Nephron progenitor cell (in vitro differentiated cells): ENCODE results near the gene TRIM45.

Experiments
- DNase-seq: peaks from one replicate; pipeline ENCODE4 v3.0.0; 2021
- H3K27ac Mint-ChIP-seq: 2 replicates; pipeline ENCODE4 v1.8.0; 2021; ENCODE audit warnings: mild to moderate bottlenecking, moderate library complexity, mixed read lengths
- H3K27me3 Mint-ChIP-seq: 2 replicates; pipeline ENCODE4 v1.8.0; 2021; ENCODE audit warnings: mild to moderate bottlenecking, low read depth, mixed read lengths; ENCODE audit not compliant: poor library complexity
- H3K36me3 Mint-ChIP-seq: 2 replicates; pipeline ENCODE4 v1.8.0; 2021; ENCODE audit warnings: low read depth, mixed read lengths
- H3K4me1 Mint-ChIP-seq: 2 replicates; pipeline ENCODE4 v1.8.0; 2021; ENCODE audit warnings: mixed read lengths
- H3K4me3 Mint-ChIP-seq: 2 replicates; pipeline ENCODE4 v1.8.0; 2021; ENCODE audit warnings: mild to moderate bottlenecking, moderate library complexity, mixed read lengths
- H3K9me3 Mint-ChIP-seq: 2 replicates; pipeline ENCODE4 v1.8.0; 2021; ENCODE audit warnings: mild to moderate bottlenecking, moderate library complexity, mixed read lengths
- TF ChIP-seq, protein P1 (sequence below): fragments of 200-600 bp; sonication (generic); IDR thresholded peaks from 2 replicates; pipeline ENCODE4 v1.5.0; 2021; ENCODE audit warnings: antibody characterized with exemption

Gene TRIM45

DNA sequence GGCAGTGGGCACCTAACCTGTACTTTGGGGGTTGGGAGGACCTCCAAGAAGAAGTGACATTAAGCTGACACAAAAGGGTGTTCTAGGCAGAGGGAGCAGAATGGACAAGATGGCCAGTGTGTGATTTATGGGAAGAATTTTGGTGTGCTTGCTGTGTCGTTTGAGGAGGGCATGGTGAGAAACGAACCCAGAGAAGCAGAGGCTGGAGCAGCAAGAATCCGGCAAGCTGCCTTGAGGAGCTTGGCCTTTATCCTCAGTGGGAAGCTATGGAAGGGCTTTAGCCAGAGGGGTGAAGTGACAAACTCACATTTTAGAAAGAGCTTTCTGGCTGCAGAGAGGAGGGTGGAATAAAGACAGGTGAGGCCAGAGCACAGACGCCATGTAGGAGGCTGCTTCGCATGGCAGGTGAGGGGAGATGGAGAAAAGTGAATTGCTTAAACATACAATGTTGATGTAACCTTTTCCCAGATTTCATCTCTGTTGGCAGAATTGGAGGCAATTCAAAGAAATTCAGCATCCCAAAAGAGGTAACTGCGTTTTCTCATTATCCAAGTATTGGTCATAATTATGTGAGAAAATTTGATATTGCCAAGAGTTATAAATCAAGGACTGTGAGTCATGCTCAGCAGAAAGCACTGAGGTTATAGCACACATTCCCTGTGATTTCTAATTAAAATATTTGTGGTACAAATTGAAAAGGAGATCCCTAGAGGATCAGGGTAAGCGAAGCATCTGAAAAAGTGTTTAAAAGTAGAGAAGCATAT, 26.5 kb downstream of the TRIM45 start:
- peaks cover 67% of the 10 kb centered on the region for H3K4me1 Mint-ChIP-seq
- H3K27ac Mint-ChIP-seq = peak overlapping the region; percentile 99
- peak overlapping the region; percentile 37 for H3K4me3 Mint-ChIP-seq
- H3K9me3 Mint-ChIP-seq = no peaks in the 10 kb centered on the region
- H3K27me3 Mint-ChIP-seq = no peaks in the 10 kb centered on the region
- DNase-seq = no peak
- TF ChIP-seq, protein P1, sequence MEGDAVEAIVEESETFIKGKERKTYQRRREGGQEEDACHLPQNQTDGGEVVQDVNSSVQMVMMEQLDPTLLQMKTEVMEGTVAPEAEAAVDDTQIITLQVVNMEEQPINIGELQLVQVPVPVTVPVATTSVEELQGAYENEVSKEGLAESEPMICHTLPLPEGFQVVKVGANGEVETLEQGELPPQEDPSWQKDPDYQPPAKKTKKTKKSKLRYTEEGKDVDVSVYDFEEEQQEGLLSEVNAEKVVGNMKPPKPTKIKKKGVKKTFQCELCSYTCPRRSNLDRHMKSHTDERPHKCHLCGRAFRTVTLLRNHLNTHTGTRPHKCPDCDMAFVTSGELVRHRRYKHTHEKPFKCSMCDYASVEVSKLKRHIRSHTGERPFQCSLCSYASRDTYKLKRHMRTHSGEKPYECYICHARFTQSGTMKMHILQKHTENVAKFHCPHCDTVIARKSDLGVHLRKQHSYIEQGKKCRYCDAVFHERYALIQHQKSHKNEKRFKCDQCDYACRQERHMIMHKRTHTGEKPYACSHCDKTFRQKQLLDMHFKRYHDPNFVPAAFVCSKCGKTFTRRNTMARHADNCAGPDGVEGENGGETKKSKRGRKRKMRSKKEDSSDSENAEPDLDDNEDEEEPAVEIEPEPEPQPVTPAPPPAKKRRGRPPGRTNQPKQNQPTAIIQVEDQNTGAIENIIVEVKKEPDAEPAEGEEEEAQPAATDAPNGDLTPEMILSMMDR = no peak
- H3K36me3 Mint-ChIP-seq = peaks cover 53% of the 10 kb centered on the region

DNA sequence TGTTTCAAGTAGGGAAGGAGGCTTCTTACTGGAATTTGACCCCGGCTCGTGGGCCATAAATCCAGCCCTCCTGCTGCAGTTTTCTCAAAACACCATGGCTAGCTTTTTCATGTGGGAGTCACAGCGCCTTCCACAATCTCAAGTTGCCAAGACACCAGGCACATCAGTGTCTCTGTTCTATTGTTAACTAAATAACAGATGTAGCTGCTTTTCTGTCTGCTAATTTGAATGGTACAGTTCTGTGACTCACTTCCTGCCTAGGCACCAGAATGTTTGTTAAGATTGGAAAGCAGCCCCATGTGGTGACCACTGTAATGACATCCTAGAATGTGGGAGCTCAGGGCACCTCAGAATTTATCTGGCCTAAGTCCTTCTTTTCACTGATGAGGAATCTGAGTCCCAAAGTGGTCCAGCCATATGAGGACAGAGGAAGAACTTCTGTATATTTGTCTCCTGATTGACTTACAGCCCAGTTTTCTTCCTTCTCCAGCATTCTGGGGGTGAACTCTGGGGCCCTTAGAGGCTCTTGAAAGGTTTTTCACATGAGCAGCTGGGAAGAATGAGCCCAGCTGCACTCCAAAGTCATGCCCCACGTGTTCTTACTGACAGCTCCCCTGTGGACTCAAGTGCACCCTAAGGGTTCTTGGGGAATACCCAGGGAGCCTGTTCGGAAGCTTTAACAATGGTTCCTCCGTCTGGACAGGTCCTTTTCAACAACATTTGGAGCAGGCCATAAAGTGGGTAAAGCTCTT, 27.5 kb downstream of the TRIM45 start:
- Mint-ChIP-seq H3K27me3 (no peaks in the 10 kb centered on the region), H3K27ac (peak overlapping the region; percentile 99), H3K4me1 (peaks cover 70% of the 10 kb centered on the region), H3K9me3 (no peaks in the 10 kb centered on the region), H3K4me3 (peak overlapping the region; percentile 58), H3K36me3 (peaks cover 49% of the 10 kb centered on the region)
- peak; percentile 59 for DNase-seq
- TF ChIP-seq, protein P1 = peak; percentile 50

DNA sequence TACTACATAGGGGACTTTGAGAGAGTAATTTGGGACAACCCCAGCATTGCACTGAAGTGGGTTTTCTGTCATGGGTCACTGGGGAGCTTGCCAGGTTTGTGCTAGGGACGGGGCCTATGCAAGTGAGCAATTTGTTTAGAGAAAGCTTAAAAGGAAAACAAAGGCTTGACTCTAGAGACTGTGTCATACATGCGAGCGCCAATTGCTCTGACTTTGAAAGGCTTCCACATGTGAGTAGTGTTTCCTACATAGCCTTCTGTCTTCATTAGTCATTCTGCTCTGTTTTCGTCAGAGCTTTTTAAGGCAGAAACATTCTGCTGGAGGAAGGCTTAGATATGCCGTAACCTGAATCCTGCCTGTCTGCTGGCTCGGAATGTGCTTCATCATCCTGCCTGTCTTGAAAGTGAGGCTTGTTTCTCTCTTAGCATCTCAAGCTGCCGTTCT, 28.4 kb downstream of the TRIM45 start:
- H3K4me3 Mint-ChIP-seq = peak overlapping the region; percentile 58
- DNase-seq = peak; percentile 45
- no peaks in the 10 kb centered on the region for H3K9me3 Mint-ChIP-seq
- TF ChIP-seq, protein P1 = no peak
- H3K36me3 Mint-ChIP-seq = peaks cover 50% of the 10 kb centered on the region
- H3K27ac Mint-ChIP-seq = peak overlapping the region; percentile 99
- H3K4me1 Mint-ChIP-seq = peaks cover 70% of the 10 kb centered on the region
- H3K27me3 Mint-ChIP-seq = no peaks in the 10 kb centered on the region

DNA sequence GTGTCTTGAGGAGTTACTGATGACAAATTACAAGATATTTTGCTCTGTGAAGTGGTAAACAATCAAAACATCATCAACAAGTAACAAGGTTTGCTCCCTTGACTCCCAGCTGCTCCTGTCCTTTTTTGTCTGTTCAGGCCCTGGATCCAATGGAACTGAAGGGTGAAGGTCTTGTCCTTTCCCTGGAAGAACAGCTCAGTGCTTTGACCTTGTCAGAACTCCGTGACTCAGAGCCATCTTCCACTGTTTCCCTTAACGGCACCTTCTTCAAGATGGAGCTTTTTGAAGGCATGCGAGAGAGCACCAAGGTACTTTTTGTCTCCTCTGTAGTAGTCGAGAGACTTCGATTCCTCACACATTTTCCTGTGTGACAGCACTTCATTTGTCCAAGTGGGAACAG, 29.0 kb downstream of the TRIM45 start:
- no peaks in the 10 kb centered on the region for H3K27me3 Mint-ChIP-seq
- peak overlapping the region; percentile 99 for H3K27ac Mint-ChIP-seq
- no peaks in the 10 kb centered on the region for H3K9me3 Mint-ChIP-seq
- TF ChIP-seq, protein P1 = no peak
- H3K4me3 Mint-ChIP-seq = peak overlapping the region; percentile 58
- H3K4me1 Mint-ChIP-seq = peaks cover 70% of the 10 kb centered on the region
- DNase-seq = no peak
- H3K36me3 Mint-ChIP-seq = peaks cover 50% of the 10 kb centered on the region

DNA sequence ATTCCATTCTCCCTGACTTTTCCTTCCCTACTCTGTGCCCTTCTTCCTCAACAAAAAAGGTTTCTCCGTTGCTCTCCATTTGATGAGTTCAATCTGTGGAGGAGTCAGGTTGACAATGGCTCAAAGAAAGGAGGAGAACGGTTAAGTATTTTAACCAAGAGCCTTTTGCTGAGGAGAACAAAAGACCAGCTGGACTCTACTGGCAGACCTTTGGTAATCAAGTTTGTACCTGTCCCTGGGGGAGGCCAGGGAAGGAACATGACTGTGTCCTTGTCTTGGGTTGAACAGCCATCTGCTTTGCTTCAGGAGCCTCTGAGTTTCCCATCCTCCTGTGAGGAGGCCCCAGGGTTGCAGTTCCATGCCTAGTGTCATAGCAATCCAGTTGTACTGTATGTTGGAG, 31.6 kb downstream of the TRIM45 start:
- no peak overlapping the region for H3K27ac Mint-ChIP-seq
- peaks cover 53% of the 10 kb centered on the region for H3K4me1 Mint-ChIP-seq

More for the DNA sequence above, 31.6 kb downstream of the TRIM45 start:
- no peaks in the 10 kb centered on the region for H3K27me3 Mint-ChIP-seq
- DNase-seq = no peak
- peaks cover 44% of the 10 kb centered on the region for H3K36me3 Mint-ChIP-seq
- no peaks in the 10 kb centered on the region for H3K9me3 Mint-ChIP-seq
- TF ChIP-seq, protein P1 = no peak
- no peak overlapping the region for H3K4me3 Mint-ChIP-seq
